Lower leg skin (tissue), 3 donors: ENCODE measurements around the gene TSPAN31.

Experiments used
- POLR2A ChIP-seq, 2 donors: fragments of 450-650 bp; IDR thresholded peaks; one replicate each; pipeline ENCODE4 v1.6.1; 2016 to 2017; ENCODE audit warnings: antibody characterized with exemption in 2 of 2, mild to moderate bottlenecking in 1 of 2, moderate library complexity in 1 of 2
- TF ChIP-seq, protein P1 (sequence below), 3 donors: fragments of 450-650 bp; IDR thresholded peaks; one replicate each; pipeline ENCODE4 v1.5.1; 2016; ENCODE audit warnings: antibody characterized with exemption in 3 of 3, mild to moderate bottlenecking in 3 of 3, moderate library complexity in 2 of 3

DNA sequence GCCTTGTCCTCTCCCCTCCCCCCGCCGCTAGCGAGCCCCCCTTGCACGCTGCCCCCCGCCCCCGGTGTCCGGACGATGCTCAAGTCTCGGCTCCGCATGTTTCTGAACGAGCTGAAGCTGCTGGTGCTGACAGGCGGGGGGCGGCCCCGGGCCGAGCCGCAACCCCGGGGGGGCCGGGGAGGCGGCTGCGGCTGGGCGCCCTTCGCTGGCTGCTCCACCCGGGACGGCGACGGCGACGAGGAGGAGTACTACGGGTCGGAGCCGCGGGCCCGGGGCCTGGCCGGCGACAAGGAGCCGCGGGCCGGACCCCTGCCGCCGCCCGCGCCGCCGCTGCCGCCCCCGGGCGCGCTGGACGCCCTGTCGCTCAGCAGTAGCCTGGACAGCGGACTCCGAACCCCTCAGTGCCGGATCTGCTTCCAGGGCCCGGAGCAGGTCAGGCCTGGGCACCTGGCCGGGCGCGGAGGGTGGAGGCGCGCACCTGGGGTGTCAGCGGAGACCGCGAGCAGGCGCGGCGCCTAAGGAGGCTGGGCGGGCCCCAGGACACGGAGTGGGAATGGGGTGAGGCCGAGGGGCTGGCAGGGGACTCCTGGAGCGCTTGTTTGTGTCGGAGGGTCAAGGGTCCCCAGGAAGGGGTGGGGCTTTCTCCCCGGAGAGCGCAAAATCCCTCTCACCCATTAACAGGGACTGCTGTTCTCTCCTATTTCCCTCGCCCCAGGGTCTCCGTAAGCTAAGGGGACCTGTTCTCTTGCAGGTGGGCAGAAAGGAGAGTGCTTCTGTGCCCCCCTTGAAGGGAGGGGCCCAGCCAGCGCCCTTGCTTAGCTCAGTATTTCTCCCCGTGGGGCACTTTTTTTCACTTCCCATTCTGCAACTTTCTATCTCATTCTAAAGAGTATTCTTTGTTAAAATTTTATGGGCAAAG lies 10.9 kb downstream of the TSPAN31 start:
- TF ChIP-seq POLR2A (IDR thresholded peaks at IDR 0.05), result no peak
- TF ChIP-seq, protein P1, sequence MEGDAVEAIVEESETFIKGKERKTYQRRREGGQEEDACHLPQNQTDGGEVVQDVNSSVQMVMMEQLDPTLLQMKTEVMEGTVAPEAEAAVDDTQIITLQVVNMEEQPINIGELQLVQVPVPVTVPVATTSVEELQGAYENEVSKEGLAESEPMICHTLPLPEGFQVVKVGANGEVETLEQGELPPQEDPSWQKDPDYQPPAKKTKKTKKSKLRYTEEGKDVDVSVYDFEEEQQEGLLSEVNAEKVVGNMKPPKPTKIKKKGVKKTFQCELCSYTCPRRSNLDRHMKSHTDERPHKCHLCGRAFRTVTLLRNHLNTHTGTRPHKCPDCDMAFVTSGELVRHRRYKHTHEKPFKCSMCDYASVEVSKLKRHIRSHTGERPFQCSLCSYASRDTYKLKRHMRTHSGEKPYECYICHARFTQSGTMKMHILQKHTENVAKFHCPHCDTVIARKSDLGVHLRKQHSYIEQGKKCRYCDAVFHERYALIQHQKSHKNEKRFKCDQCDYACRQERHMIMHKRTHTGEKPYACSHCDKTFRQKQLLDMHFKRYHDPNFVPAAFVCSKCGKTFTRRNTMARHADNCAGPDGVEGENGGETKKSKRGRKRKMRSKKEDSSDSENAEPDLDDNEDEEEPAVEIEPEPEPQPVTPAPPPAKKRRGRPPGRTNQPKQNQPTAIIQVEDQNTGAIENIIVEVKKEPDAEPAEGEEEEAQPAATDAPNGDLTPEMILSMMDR (IDR thresholded peaks at IDR 0.05), result no peak
